Parathyroid adenoma (tissue), 2 donors: Measurements from ENCODE around the gene MAG.

Experiments
- H2AFZ ChIP-seq: fragments of 300-600 bp; sonication (generic); one replicate; pipeline ENCODE4 v1.7.0; 2017; ENCODE audit warnings: antibody characterized with exemption, mild to moderate bottlenecking
- H3K27ac ChIP-seq: fragments of 300-600 bp; sonication (generic); one replicate; pipeline ENCODE4 v1.7.0; 2017
- H3K27me3 ChIP-seq: fragments of 300-600 bp; sonication (generic); one replicate; pipeline ENCODE4 v1.7.0; 2017; ENCODE audit warnings: low read length; ENCODE audit not compliant: control insufficient read depth, insufficient read depth
- H3K36me3 ChIP-seq: fragments of 300-600 bp; sonication (generic); one replicate; pipeline ENCODE4 v1.7.0; 2017; ENCODE audit warnings: low read length; ENCODE audit not compliant: control insufficient read depth, insufficient read depth
- H3K4me1 ChIP-seq: fragments of 300-600 bp; sonication (generic); one replicate; pipeline ENCODE4 v1.7.0; 2017; ENCODE audit warnings: control low read depth
- H3K4me2 ChIP-seq: fragments of 300-600 bp; sonication (generic); one replicate; pipeline ENCODE4 v1.7.0; 2017; ENCODE audit warnings: low read length
- H3K4me3 ChIP-seq: fragments of 300-600 bp; sonication (generic); one replicate; pipeline ENCODE4 v1.7.0; 2017; ENCODE audit warnings: low read depth, low read length
- H3K79me2 ChIP-seq: fragments of 300-600 bp; sonication (generic); one replicate; pipeline ENCODE4 v1.7.0; 2017; ENCODE audit warnings: control low read depth
- H3K9ac ChIP-seq: fragments of 300-600 bp; sonication (generic); one replicate; pipeline ENCODE4 v1.7.0; 2017; ENCODE audit warnings: mild to moderate bottlenecking
- H3K9me3 ChIP-seq: fragments of 300-600 bp; sonication (generic); one replicate; pipeline ENCODE4 v1.7.0; 2017; ENCODE audit warnings: low read length; ENCODE audit not compliant: control insufficient read depth
- TF ChIP-seq, protein P1 (sequence below): fragments of 300-600 bp; sonication (generic); IDR thresholded peaks from one replicate; pipeline ENCODE4 v1.7.0; 2017; ENCODE audit warnings: antibody characterized with exemption, mild to moderate bottlenecking
- donor health status: primary hyperparathyroidism.

MAG gene

DNA sequence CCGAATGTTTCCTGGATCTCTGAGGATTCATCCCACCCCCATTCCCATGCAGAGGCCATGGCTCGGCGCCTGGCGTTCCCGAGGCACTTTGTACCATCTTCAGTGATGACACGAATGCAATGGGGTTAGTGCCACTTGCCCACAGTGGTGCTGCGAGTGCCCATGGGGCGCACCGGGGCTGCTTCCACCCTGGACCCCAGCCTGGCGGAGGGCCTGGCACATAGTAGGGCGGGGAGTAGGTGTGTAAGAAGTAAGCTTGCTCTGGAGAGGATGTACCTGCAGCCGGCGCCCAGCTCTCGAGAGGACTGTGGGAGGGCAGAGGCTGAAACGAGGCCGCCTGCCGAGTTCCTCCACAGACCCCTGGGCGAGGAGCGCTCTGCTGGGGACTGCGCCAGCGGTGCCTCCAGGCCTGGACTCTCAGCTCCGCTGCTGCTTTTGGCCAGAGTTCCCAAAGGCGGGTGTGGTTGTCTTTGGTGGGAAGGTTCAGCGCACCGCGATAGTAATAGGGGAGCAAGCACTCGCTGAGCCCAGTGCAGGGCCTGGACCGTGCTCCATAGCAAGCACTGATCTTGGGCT lies 15.2 kb upstream of the MAG start:
- peaks cover 8% of the 10 kb centered on the region for H3K79me2 ChIP-seq
- no peak overlapping the region for H2AFZ ChIP-seq
- H3K4me3 ChIP-seq: no peak overlapping the region
- TF ChIP-seq, protein P1, sequence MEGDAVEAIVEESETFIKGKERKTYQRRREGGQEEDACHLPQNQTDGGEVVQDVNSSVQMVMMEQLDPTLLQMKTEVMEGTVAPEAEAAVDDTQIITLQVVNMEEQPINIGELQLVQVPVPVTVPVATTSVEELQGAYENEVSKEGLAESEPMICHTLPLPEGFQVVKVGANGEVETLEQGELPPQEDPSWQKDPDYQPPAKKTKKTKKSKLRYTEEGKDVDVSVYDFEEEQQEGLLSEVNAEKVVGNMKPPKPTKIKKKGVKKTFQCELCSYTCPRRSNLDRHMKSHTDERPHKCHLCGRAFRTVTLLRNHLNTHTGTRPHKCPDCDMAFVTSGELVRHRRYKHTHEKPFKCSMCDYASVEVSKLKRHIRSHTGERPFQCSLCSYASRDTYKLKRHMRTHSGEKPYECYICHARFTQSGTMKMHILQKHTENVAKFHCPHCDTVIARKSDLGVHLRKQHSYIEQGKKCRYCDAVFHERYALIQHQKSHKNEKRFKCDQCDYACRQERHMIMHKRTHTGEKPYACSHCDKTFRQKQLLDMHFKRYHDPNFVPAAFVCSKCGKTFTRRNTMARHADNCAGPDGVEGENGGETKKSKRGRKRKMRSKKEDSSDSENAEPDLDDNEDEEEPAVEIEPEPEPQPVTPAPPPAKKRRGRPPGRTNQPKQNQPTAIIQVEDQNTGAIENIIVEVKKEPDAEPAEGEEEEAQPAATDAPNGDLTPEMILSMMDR: no peak
- H3K4me2 ChIP-seq: no peak overlapping the region
- peaks cover 3% of the 10 kb centered on the region for H3K4me1 ChIP-seq
- H3K9ac ChIP-seq: no peak overlapping the region
- H3K27ac ChIP-seq: no peak overlapping the region
- H3K36me3 ChIP-seq: no peaks in the 10 kb centered on the region
- no peaks in the 10 kb centered on the region for H3K27me3 ChIP-seq
- H3K9me3 ChIP-seq: no peaks in the 10 kb centered on the region

DNA sequence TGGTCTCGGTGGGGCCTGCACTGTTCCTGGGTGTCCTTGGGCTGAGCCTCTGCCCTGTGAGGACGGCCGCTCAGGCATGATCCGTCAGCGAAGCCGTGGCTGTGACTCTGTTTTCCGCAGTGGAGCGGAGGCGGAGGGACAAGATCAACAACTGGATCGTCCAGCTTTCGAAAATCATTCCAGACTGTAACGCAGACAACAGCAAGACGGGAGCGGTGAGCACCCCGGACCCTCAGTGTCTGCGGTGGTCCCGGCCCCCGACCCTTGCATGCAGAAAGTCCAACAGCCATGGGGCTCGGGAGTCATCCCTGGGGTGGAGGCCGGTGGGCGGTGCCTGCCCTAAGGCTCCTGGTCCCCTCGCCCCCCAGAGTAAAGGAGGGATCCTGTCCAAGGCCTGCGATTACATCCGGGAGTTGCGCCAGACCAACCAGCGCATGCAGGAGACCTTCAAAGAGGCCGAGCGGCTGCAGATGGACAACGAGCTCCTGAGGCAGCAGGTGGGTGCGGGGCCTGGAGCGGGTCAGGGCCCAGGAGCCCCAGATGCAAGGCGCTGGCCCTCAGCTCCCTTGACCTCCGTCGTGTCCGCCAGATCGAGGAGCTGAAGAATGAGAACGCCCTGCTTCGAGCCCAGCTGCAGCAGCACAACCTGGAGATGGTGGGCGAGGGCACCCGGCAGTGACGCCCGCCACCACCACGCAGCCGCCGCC lies 13.2 kb upstream of the MAG start:
- H3K4me1 ChIP-seq: no peaks in the 10 kb centered on the region
- no peak overlapping the region for H3K4me3 ChIP-seq
- H3K27ac ChIP-seq: no peak overlapping the region
- no peaks in the 10 kb centered on the region for H3K9me3 ChIP-seq
- H3K79me2 ChIP-seq: no peaks in the 10 kb centered on the region
- TF ChIP-seq, protein P1: no peak
- H3K9ac ChIP-seq: no peak overlapping the region
- no peak overlapping the region for H2AFZ ChIP-seq
- no peaks in the 10 kb centered on the region for H3K36me3 ChIP-seq
- no peaks in the 10 kb centered on the region for H3K27me3 ChIP-seq
- no peak overlapping the region for H3K4me2 ChIP-seq

DNA sequence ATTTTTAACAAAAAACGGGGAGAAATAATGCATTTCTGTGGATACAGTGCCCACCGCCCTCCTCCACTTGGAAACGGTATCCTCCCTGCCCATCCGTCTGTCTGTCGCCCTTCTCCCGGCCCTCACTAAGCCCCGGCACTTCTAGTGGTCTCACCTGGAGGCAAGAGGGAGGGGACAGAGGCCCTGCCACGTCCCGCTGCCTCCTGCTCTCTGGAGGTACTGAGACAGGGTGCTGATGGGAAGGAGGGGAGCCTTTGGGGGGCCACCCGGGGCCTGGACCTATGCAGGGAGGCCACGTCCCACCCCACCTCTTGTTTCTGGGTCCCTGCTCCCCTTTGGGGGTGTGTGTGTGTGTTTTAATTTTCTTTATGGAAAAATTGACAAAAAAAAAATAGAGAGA lies 12.6 kb upstream of the MAG start:
- Histone ChIP-seq H3K79me2 (no peaks in the 10 kb centered on the region), H3K4me2 (no peak overlapping the region), H3K4me3 (no peak overlapping the region), H3K9me3 (no peaks in the 10 kb centered on the region), H2AFZ (no peak overlapping the region), H3K4me1 (no peaks in the 10 kb centered on the region), H3K27ac (no peak overlapping the region), H3K27me3 (no peaks in the 10 kb centered on the region), H3K36me3 (no peaks in the 10 kb centered on the region), H3K9ac (no peak overlapping the region)
- TF ChIP-seq, protein P1: no peak

DNA sequence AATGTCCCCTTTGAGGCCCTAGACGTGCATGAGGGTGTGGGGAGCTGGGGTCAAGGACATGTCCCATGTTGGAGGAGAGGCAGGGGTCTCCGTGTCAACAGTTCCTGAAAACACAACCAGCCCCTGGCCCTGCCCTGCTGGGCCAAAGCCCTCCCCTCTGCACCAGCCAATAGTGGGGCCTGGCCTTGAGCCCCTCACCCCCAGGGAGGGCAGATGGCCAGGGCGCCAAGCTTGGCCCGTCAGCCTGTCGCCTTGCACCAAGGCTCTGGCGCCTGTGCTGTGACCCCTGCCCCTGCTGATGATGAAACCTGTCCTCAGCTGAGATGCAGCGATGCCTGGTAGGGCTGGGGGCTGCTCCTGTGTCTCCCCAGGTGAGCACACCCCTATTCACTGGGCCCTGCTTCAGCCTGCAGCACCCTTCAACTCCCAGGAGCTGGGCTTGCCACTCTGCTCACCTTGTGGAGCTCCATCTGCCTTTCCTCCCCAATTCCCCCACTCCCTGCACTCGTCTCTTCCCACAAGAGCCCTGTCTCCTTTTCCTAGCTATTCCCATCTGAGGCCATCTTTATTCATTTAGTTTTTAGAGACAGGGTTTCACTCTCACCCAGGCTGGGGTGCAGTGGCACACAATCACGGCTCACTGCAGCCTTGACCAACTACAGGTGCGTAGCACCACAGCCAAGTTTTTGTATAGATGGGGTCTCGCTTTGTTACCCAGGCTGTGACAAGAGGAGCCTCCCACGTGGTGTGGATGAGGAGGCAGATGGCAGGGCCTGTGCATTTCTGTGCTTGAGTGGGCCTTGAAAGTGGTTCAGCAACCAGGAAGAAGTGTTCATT lies 11.8 kb upstream of the MAG start:
- Histone ChIP-seq H3K36me3 (no peaks in the 10 kb centered on the region), H3K9ac (no peak overlapping the region), H2AFZ (no peak overlapping the region), H3K4me2 (no peak overlapping the region), H3K27me3 (no peaks in the 10 kb centered on the region), H3K4me3 (no peak overlapping the region), H3K27ac (no peak overlapping the region), H3K9me3 (no peaks in the 10 kb centered on the region), H3K79me2 (no peaks in the 10 kb centered on the region), H3K4me1 (no peaks in the 10 kb centered on the region)
- TF ChIP-seq, protein P1: no peak
